ENCODE results near the gene FNIP1. TPM values are rescaled to one million over a fixed set of nuclear protein-coding genes. Genes with fewer than 3 reads are reported as not detected.

FNIP1 gene
- total and polyA plus RNA-seq, 9 of the 15 experiments (the other 6 are each of a cell fraction or from before 2014, with no cell fraction given) = 5.0 to 32.8 (median 18.4) TPM

DNA sequence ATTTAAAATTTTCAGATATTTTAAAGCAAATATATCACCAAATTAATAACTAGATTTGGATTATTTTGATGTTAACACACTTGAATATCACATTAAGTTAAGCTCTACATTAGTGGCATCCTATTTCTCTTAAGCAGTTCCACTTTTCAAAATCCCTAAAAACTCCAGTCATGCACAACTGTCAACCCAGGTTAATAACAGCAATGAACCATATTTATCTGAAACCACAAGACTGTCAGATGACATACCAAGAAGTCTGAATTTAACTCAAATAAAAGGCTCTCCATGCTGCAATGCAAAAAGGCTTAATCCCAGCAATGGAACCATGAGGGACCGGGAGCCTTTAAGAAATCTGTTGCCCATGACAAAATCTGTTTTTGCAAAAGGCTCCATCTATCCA is 27.5 kb downstream of the FNIP1 start (continued):
- TF ChIP-seq, protein P1, sequence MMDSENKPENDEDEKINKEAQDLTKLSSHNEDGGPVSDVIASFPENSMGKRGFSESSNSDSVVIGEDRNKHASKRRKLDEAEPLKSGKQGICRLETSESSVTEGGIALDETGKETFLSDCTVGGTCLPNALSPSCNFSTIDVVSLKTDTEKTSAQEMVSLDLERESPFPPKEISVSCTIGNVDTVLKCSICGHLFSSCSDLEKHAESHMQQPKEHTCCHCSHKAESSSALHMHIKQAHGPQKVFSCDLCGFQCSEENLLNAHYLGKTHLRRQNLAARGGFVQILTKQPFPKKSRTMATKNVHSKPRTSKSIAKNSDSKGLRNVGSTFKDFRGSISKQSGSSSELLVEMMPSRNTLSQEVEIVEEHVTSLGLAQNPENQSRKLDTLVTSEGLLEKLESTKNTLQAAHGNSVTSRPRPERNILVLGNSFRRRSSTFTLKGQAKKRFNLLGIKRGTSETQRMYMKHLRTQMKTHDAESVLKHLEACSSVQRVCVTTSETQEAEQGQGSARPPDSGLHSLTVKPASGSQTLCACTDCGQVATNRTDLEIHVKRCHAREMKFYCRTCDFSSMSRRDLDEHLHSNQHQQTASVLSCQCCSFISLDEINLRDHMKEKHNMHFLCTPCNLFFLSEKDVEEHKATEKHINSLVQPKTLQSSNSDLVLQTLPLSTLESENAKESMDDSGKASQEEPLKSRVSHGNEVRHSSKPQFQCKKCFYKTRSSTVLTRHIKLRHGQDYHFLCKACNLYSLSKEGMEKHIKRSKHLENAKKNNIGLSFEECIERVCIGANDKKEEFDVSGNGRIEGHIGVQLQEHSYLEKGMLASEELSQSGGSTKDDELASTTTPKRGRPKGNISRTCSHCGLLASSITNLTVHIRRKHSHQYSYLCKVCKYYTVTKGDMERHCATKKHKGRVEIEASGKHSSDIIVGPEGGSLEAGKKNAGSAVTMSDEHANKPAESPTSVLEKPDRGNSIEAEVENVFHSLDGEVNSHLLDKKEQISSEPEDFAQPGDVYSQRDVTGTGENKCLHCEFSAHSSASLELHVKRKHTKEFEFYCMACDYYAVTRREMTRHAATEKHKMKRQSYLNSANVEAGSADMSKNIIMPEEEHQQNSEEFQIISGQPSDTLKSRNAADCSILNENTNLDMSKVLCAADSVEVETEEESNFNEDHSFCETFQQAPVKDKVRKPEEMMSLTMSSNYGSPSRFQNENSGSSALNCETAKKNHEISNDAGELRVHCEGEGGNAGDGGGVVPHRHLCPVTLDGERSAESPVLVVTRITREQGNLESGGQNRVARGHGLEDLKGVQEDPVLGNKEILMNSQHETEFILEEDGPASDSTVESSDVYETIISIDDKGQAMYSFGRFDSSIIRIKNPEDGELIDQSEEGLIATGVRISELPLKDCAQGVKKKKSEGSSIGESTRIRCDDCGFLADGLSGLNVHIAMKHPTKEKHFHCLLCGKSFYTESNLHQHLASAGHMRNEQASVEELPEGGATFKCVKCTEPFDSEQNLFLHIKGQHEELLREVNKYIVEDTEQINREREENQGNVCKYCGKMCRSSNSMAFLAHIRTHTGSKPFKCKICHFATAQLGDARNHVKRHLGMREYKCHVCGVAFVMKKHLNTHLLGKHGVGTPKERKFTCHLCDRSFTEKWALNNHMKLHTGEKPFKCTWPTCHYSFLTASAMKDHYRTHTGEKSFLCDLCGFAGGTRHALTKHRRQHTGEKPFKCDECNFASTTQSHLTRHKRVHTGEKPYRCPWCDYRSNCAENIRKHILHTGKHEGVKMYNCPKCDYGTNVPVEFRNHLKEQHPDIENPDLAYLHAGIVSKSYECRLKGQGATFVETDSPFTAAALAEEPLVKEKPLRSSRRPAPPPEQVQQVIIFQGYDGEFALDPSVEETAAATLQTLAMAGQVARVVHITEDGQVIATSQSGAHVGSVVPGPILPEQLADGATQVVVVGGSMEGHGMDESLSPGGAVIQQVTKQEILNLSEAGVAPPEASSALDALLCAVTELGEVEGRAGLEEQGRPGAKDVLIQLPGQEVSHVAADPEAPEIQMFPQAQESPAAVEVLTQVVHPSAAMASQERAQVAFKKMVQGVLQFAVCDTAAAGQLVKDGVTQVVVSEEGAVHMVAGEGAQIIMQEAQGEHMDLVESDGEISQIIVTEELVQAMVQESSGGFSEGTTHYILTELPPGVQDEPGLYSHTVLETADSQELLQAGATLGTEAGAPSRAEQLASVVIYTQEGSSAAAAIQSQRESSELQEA (IDR thresholded peaks at IDR 0.05; ENCODE audit: low read depth) = no peak
- TF ChIP-seq, protein P2, sequence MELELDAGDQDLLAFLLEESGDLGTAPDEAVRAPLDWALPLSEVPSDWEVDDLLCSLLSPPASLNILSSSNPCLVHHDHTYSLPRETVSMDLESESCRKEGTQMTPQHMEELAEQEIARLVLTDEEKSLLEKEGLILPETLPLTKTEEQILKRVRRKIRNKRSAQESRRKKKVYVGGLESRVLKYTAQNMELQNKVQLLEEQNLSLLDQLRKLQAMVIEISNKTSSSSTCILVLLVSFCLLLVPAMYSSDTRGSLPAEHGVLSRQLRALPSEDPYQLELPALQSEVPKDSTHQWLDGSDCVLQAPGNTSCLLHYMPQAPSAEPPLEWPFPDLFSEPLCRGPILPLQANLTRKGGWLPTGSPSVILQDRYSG (tag; conservative IDR thresholded peaks at IDR 0.05; ENCODE audit: low read depth) = no peak
- TF ChIP-seq FOS (IDR thresholded peaks at IDR 0.05; ENCODE audit: extremely low read depth, insufficient read length) (no peak), NFRKB (IDR thresholded peaks at IDR 0.05; ENCODE audit: low read depth) (no peak), CEBPG (CRISPR knock-in tag; IDR thresholded peaks at IDR 0.05) (no peak), CEBPG (tag; conservative IDR thresholded peaks at IDR 0.05 in 1 of 2, IDR thresholded peaks at IDR 0.05 in 1 of 2) (no peak), ZNF224 (CRISPR knock-in tag; IDR thresholded peaks at IDR 0.05) (no peak), CXXC5 (CRISPR knock-in tag; IDR thresholded peaks at IDR 0.05) (no peak), SMAD4 (CRISPR knock-in tag; conservative IDR thresholded peaks at IDR 0.05) (no peak)
- TF ChIP-seq, protein P3, sequence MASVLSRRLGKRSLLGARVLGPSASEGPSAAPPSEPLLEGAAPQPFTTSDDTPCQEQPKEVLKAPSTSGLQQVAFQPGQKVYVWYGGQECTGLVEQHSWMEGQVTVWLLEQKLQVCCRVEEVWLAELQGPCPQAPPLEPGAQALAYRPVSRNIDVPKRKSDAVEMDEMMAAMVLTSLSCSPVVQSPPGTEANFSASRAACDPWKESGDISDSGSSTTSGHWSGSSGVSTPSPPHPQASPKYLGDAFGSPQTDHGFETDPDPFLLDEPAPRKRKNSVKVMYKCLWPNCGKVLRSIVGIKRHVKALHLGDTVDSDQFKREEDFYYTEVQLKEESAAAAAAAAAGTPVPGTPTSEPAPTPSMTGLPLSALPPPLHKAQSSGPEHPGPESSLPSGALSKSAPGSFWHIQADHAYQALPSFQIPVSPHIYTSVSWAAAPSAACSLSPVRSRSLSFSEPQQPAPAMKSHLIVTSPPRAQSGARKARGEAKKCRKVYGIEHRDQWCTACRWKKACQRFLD (CRISPR knock-in tag; IDR thresholded peaks at IDR 0.05) = no peak

All from K562 (cell line).